H9 (cell line): ENCODE measurements around the gene CBX8. TPM values are rescaled to one million over a fixed set of nuclear protein-coding genes. Genes with fewer than 3 reads are reported as not detected.
A peak's percentile ranks its signal among the peaks of the same experiment; 100 is the strongest.

ENCODE experiments used
- DNase-seq: peaks from one replicate; pipeline ENCODE4 v3.0.0-alpha.2; 2017
- H2AFZ ChIP-seq: one replicate; pipeline ENCODE4 v1.6.1; 2013; ENCODE audit warnings: mild to moderate bottlenecking, low read length, control low read depth, moderate library complexity
- H2AK5ac ChIP-seq: 2 replicates; pipeline ENCODE4 v1.6.1; 2013; ENCODE audit warnings: low read length, control low read depth, mixed read lengths; ENCODE audit not compliant: insufficient read length
- H2BK120ac ChIP-seq: one replicate; pipeline ENCODE4 v1.6.1; 2013; ENCODE audit warnings: low read depth, mild to moderate bottlenecking, low read length, control low read depth, inconsistent platforms; ENCODE audit not compliant: poor library complexity, severe bottlenecking
- H2BK12ac ChIP-seq: 2 replicates; pipeline ENCODE4 v1.6.1; 2013; ENCODE audit warnings: low read length, control low read depth, mixed read lengths, low read depth; ENCODE audit not compliant: insufficient read length
- H2BK15ac ChIP-seq: 2 replicates; pipeline ENCODE4 v1.6.1; 2013; ENCODE audit warnings: low read depth, low read length, control low read depth
- H2BK20ac ChIP-seq: one replicate; pipeline ENCODE4 v1.6.1; 2013; ENCODE audit warnings: low read depth, mild to moderate bottlenecking, low read length, control low read depth, inconsistent platforms; ENCODE audit not compliant: poor library complexity, severe bottlenecking
- H2BK5ac ChIP-seq: 2 replicates; pipeline ENCODE4 v1.6.1; 2013; ENCODE audit warnings: low read length, control low read depth, mixed read lengths; ENCODE audit not compliant: insufficient read length
- H3K14ac ChIP-seq: 2 replicates; pipeline ENCODE4 v1.6.1; 2013; ENCODE audit warnings: low read length, control low read depth; ENCODE audit not compliant: insufficient read depth
- H3K18ac ChIP-seq: 2 replicates; pipeline ENCODE4 v1.6.1; 2013; ENCODE audit warnings: low read depth, mild to moderate bottlenecking, mixed read lengths, low read length, control low read depth; ENCODE audit not compliant: insufficient read length
- H3K23ac ChIP-seq: 2 replicates; pipeline ENCODE4 v1.6.1; 2013; ENCODE audit warnings: low read length, control low read depth, mixed read lengths, low read depth; ENCODE audit not compliant: insufficient read length
- H3K23me2 ChIP-seq: 2 replicates; pipeline ENCODE4 v1.6.1; 2013; ENCODE audit warnings: low read depth, mild to moderate bottlenecking, mixed read lengths, low read length, control low read depth; ENCODE audit not compliant: insufficient read length, poor library complexity, severe bottlenecking
- H3K27ac ChIP-seq: 2 replicates; pipeline ENCODE4 v1.5.1; 2013; ENCODE audit warnings: low read length, control low read depth, mixed read lengths, low read depth; ENCODE audit not compliant: insufficient read length
- H3K27me3 ChIP-seq: 2 replicates; pipeline ENCODE4 v1.6.1; 2013; ENCODE audit warnings: low read length, control low read depth, inconsistent platforms; ENCODE audit not compliant: insufficient read depth
- H3K4ac ChIP-seq: 2 replicates; pipeline ENCODE4 v1.6.1; 2013; ENCODE audit warnings: low read depth, mild to moderate bottlenecking, control low read depth, inconsistent platforms, low read length, moderate library complexity
- H3K4me1 ChIP-seq: 2 replicates; pipeline ENCODE4 v1.6.1; 2013; ENCODE audit warnings: low read length, control low read depth, inconsistent platforms; ENCODE audit not compliant: insufficient read depth
- H3K4me2 ChIP-seq: 2 replicates; pipeline ENCODE4 v1.6.1; 2013; ENCODE audit warnings: low read length, control low read depth, mixed read lengths; ENCODE audit not compliant: insufficient read length, insufficient read depth
- H3K56ac ChIP-seq: 2 replicates; pipeline ENCODE4 v1.6.1; 2013; ENCODE audit warnings: low read depth, mild to moderate bottlenecking, mixed read lengths, low read length, control low read depth; ENCODE audit not compliant: insufficient read length
- H3K79me1 ChIP-seq: 2 replicates; pipeline ENCODE4 v1.6.1; 2013; ENCODE audit warnings: low read depth, mild to moderate bottlenecking, moderate library complexity, low read length, control low read depth, inconsistent platforms; ENCODE audit not compliant: insufficient read depth, poor library complexity, severe bottlenecking
- H3K79me2 ChIP-seq: 2 replicates; pipeline ENCODE4 v1.6.1; 2013; ENCODE audit warnings: low read length, control low read depth, inconsistent platforms; ENCODE audit not compliant: insufficient read depth
- H3K9ac ChIP-seq: 2 replicates; pipeline ENCODE4 v1.6.1; 2013; ENCODE audit warnings: low read length, control low read depth, mixed read lengths; ENCODE audit not compliant: insufficient read length; ENCODE audit errors: extremely low read depth
- H3K9me3 ChIP-seq: one replicate; pipeline ENCODE4 v1.6.1; 2013; ENCODE audit warnings: low read depth, low read length, inconsistent platforms; ENCODE audit not compliant: control insufficient read depth
- H3T11ph ChIP-seq: one replicate; pipeline ENCODE4 v1.6.1; 2013; ENCODE audit warnings: mild to moderate bottlenecking, low read length, control low read depth, inconsistent platforms
- H4K20me1 ChIP-seq: one replicate; pipeline ENCODE4 v1.6.1; 2013; ENCODE audit not compliant: control insufficient read depth, insufficient read length, insufficient read depth
- H4K5ac ChIP-seq: 2 replicates; pipeline ENCODE4 v1.6.1; 2013; ENCODE audit warnings: low read depth, mild to moderate bottlenecking, mixed read lengths, low read length, control low read depth; ENCODE audit not compliant: insufficient read length
- H4K8ac ChIP-seq: replicated peaks from 2 replicates; pipeline ENCODE4 v1.6.1; 2013; ENCODE audit warnings: low read length, control low read depth, mixed read lengths, low read depth; ENCODE audit not compliant: insufficient read length
- H4K91ac ChIP-seq: 2 replicates; pipeline ENCODE4 v1.6.1; 2013; ENCODE audit warnings: low read depth, mild to moderate bottlenecking, moderate library complexity, mixed read lengths, low read length, control low read depth; ENCODE audit not compliant: insufficient read length
- H3K27ac Mint-ChIP-seq, 3 experiments: 2 replicates in 2 of 3; 3 replicates in 1 of 3; pipeline ENCODE4 v1.8.0; 2020 to 2021; ENCODE audit warnings: mixed read lengths in 3 of 3, mild to moderate bottlenecking in 1 of 3, moderate library complexity in 1 of 3
- H3K27me3 Mint-ChIP-seq: 2 replicates; pipeline ENCODE4 v1.8.0; 2021; ENCODE audit warnings: low read depth, mild to moderate bottlenecking, moderate library complexity, mixed read lengths
- H3K36me3 Mint-ChIP-seq, 3 experiments: 2 replicates in 2 of 3; 3 replicates in 1 of 3; pipeline ENCODE4 v1.8.0; 2020 to 2021; ENCODE audit warnings: low read depth in 3 of 3, mixed read lengths in 3 of 3; ENCODE audit not compliant: insufficient read depth in 1 of 3
- H3K4me1 Mint-ChIP-seq, 2 experiments: 2 replicates each; pipeline ENCODE4 v1.8.0; 2020; ENCODE audit warnings: mixed read lengths in 2 of 2
- H3K4me3 Mint-ChIP-seq, 2 experiments: 2 replicates in 1 of 2; 3 replicates in 1 of 2; pipeline ENCODE4 v1.8.0; 2020 to 2021; ENCODE audit warnings: mild to moderate bottlenecking in 2 of 2, mixed read lengths in 2 of 2, moderate library complexity in 1 of 2
- H3K9me3 Mint-ChIP-seq, 2 experiments: 2 replicates in 1 of 2; 3 replicates in 1 of 2; pipeline ENCODE4 v1.8.0; 2020; ENCODE audit warnings: mild to moderate bottlenecking in 2 of 2, mixed read lengths in 2 of 2, moderate library complexity in 1 of 2
- CTCF ChIP-seq: fragments of 200-600 bp; sonication (generic); conservative IDR thresholded peaks from 3 replicates; pipeline ENCODE4 v1.8.0; 2021; ENCODE audit warnings: antibody characterized with exemption, mild to moderate bottlenecking
- WGBS: extraction: QIAGEN DNeasy Blood & Tissue Kit; methylation state at CpG from one replicate; pipeline ENCODE4 v1.1.7; 2013; ENCODE audit warnings: missing lambda C conversion rate, low lambda C conversion rate, mixed read lengths; ENCODE audit not compliant: insufficient read length; ENCODE audit errors: extremely low coverage; 5-methylcytosine and 5-hydroxymethylcytosine counted together
- total RNA-seq: library from RNA; stranded (reverse); gene quantifications from 2 replicates; pipeline ENCODE4 v1.2.1, GENCODE V29; 2021

Gene CBX8
- total RNA-seq, 1 experiment from 2014 or later, result 1.2 TPM

DNA sequence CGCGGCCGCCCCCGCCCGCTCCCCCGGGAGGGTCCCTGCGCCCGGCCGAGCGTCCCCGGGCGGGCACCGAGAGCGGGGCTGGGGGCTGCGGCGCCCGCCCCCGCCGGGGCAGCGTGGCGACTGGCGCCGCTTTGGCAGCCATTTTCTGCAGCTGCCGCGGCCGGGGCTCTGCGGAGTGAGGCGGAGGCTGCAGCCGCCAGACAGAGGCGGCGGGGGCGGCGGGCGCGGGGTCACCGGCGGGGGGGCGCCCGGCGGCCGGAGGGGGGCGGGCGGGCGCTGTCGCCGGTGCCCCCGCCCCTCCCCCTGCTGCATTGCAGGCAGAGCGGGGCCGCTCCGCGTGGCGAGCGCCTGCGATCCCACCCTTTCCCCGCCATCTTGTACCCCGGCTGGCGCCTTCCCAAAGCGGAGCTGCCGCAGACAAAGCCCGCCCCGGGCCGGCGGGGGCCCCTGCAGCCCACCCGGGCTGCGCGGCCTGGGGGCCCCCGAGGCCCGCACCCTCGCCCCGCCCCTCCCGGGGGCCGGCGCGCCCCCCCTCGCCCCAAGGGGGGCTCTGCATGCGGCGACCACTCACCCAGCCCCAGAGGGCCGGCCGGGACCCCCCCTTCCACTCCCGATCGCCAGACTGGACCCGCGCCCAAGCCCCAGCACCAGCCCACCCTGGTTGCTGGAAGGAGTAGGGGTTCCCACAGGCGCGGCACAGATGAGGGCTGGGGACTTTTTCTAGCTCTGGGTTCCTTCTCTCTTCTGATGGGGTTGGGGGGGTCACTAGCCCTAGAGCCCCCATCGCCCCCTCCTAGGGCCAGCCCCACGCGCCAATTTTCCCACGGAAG is 16.6 kb upstream of the CBX8 start:
- H3K79me2 ChIP-seq, result no peaks in the 10 kb centered on the region
- H2BK20ac ChIP-seq, result no peak overlapping the region
- no peak overlapping the region for H2BK15ac ChIP-seq
- no peak overlapping the region for H2BK120ac ChIP-seq
- no peak overlapping the region for H2BK5ac ChIP-seq
- no peak overlapping the region for H2BK12ac ChIP-seq
- peak; percentile 50 for DNase-seq
- no peak overlapping the region for H3K18ac ChIP-seq
- H3K9ac ChIP-seq, result no peak overlapping the region
- no peak overlapping the region for H3T11ph ChIP-seq
- H3K23me2 ChIP-seq, result peaks cover 5% of the 10 kb centered on the region
- Mint-ChIP-seq H3K27me3 (peaks cover 91% of the 10 kb centered on the region), H3K9me3 (peaks cover 0 to 9% of the 10 kb centered on the region in 2 experiments; a peak in 1 of 5 replicates), H3K4me3 (peak overlapping the region; percentile 33 to 66; a peak in 2 of 5 replicates), H3K4me1 (peaks cover 31 to 36% of the 10 kb centered on the region in 2 experiments), H3K36me3 (no peaks in the 10 kb centered on the region; a peak in 1 of 7 replicates), H3K27ac (no peak overlapping the region)
- no peak overlapping the region for H4K5ac ChIP-seq
- H4K91ac ChIP-seq, result no peak overlapping the region
- no peak overlapping the region for H2AK5ac ChIP-seq
- H4K20me1 ChIP-seq, result no peaks in the 10 kb centered on the region
- H3K4ac ChIP-seq, result no peak overlapping the region; the same call in 1 of the 2 replicates
- no peaks in the 10 kb centered on the region for H3K79me1 ChIP-seq
- no peak overlapping the region for H3K27ac ChIP-seq
- H3K14ac ChIP-seq, result no peak overlapping the region
- WGBS, result no CpG with 5 or more reads among the region's 89 CpGs
- no peak for TF ChIP-seq CTCF
- H3K9me3 ChIP-seq, result no peaks in the 10 kb centered on the region
- H3K56ac ChIP-seq, result no peak overlapping the region
- no peak overlapping the region for H4K8ac ChIP-seq
- no peaks in the 10 kb centered on the region for H3K4me1 ChIP-seq
- H2AFZ ChIP-seq, result no peak overlapping the region
- H3K27me3 ChIP-seq, result peaks cover 81% of the 10 kb centered on the region
- H3K4me2 ChIP-seq, result no peak overlapping the region
- H3K23ac ChIP-seq, result no peak overlapping the region
